GM19238 (cell line): ENCODE measurements around the gene SYNGR2.

Experiments used
- DNase-seq: peaks from one replicate; pipeline ENCODE4 v3.0.0; 2011; ENCODE audit warnings: low spot score; ENCODE audit not compliant: insufficient read length

The SYNGR2 gene

DNA sequence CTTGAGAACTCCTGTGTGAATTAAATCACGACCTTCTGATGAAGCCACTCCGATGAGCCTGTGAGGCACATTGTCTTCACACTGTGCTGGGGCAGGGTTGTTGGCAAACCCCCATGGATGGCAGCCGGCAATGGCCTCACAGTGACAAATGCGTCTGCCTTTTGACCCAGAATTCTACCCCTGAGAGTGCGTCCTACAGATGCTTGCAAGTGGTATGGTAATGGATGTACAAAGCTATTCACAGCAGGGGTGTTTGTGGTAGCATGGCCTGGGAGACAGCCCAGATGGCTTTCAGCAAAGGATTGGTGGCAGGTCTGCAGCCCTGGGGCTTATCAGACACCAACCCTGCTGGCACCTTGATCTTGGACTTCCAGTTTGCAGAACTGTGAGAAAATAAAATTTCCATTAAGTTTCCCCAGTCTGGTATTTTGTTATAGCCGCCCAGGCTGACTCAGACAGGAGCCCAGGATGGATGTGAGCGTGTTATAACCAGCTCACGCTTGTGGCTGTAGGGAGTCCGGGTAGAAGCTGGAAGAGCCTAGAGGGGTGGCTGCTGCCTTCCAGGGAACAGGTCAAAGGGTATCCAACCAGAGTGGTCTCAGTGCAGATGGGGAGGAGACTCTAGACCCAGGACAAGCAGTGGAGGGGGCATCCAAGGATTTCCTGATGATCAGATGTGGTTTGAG lies 28.9 kb downstream of the SYNGR2 start:
- DNase-seq, result no peak

GRCh38 chr17:78200451-78200850 lies 32.1 kb downstream of the SYNGR2 start:
- no peak for DNase-seq

DNA sequence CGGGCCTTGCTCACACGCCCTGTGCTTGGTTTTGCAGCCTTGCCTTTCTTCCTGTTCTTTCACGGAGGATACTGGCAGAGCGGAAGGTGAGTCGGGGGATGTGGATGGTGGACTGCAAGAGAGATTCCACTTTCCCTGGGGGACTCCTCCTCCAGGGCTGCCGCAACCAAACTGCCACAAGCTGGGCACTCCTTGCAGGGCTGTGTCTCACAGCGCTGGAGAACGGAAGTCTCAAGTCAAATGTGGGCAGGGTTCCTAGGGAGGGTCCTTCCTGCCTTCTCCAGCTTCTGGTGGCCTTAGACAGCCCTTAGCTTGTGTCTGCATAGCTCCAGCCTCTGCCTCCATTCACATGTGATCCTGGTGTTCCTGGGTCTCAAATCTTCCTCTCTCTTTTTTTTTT lies 34.3 kb downstream of the SYNGR2 start:
- DNase-seq, result no peak

DNA sequence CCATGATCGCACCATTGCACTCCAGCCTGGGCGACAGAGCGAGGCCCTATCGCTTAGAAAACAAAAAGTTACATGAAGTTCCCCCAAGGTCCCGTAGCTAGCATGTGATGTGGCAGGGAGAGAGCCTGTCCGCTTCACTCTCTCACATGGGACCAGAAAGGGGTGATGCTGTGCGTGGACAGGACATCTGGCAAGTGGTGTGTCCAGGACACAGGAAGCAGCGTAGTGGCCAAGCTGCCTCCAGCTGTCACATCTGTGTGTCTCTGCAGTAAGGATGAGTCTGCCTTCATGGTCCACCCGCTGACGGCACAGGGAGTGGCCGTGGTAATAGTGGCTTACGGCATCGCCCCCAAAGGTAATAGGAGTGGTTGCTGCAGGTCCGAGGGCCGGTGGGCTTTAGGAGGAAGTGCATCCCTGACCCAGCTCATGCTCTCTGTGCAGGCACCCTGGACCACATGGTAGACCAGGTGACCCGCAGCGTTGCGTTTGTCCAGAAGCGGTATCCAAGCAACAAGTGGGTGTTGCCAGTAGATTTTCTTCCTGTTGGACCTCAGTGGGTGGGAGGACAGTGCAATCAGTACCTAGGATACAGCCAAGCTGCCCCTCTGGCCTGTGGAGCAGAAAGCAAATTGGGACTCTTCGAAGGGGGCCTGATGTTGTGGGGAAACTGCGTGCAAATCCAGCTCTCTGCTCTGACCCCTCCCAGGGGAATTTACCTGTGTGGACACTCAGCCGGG lies 36.2 kb downstream of the SYNGR2 start:
- DNase-seq, result no peak

DNA sequence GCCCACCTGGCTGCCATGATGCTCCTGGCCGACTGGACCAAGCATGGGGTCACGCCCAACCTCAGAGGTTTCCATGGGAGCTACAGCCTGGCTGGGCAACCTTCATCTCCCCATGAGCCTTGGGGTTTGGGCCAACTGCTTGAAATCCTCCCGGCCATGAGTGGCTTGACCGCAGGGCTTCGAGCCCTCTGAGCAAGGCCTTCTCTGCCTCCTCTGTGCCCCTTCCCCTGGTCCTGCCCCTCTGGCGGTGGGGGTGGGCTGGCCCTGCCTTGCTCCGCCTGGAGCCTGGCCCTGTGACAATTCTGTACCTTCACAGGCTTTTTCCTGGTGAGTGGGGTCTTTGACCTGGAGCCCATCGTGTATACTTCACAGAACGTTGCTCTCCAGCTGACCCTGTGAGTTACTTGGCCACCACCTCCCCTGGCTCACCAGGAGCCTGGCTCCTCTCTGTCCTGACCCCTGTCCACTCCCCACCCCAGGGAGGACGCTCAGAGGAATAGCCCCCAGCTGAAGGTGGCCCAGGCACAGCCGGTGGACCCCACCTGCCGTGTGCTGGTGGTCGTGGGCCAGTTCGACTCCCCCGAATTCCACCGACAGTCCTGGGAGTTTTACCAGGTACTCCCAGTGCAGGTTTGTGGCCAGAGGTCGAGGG lies 36.9 kb downstream of the SYNGR2 start:
- DNase-seq, result no peak

DNA sequence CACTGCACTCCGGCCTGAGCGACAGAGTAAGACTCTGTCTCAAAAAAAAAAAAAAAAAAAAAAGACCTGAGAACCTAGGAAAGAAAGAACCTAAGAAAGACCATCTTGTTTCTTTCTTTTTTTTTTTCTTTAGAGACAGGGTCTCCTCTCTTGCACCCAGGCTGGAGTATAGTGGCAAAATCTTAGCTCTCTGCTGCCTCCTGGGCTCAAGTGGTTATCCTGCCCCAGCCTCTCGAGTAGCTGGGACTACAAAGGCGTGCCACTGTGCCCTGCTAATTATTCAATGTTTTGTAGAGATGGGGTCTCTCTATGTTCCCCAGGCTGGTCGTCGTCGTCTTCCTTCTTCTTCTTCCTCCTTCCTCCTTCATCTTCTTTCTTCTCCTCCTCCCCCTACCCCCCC lies 37.9 kb downstream of the SYNGR2 start:
- DNase-seq, result no peak

DNA sequence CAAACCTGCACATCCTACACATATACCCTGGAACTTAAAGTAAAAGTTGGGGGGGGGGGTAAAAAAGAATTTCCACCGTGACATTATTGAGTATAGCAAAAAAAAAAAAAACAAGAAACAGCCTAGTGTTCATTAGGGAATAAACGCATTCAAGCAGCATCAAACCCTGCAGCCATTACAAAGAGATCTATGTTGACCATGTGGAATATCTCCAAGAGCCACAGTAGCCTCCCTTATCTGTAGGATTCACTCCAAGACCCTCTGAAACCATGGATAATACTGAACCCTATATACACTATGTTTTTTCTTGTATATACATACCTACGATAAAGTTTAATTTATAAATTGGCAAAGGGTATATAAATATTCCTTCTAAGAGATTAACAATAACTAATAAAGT lies 40.1 kb downstream of the SYNGR2 start:
- DNase-seq, result no peak

DNA sequence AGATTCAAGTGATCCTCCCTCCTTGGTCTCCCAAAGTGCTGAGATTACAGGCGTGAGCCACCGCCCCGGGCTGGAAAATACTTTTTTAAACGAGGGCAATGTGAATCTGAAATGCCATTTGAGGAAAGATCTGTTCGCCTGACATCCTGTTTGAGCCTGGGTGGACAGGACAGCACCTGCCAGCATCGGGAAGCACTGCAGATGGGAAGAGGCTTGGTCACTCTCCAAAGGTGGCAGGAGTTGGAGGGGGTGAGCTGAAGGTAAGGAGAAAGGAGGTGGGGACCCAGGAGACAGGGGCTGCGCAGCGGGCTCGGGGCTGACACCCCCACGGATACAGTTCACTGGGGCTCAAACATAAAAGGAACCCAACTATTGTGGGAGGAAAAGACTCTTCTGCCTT lies 41.7 kb downstream of the SYNGR2 start:
- no peak for DNase-seq

DNA sequence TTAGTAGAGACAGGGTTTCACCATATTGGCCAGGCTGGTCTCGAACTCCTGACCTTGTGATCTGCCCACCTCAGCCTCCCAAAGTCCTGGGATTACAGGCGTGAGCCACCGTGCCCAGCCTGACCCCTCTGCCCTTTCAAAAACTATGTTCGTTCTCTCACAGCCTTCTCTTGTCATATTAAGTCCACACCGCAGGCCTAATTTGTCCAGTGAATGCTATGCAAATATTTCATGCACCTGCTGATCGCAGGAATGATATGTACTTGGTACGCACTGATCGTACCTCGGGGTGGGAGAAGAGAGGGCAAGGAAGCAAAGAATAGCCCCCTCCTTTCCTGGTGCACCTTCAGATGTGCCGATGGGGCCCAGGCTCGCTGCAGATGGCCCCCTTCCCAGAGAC lies 42.7 kb downstream of the SYNGR2 start:
- no peak for DNase-seq

DNA sequence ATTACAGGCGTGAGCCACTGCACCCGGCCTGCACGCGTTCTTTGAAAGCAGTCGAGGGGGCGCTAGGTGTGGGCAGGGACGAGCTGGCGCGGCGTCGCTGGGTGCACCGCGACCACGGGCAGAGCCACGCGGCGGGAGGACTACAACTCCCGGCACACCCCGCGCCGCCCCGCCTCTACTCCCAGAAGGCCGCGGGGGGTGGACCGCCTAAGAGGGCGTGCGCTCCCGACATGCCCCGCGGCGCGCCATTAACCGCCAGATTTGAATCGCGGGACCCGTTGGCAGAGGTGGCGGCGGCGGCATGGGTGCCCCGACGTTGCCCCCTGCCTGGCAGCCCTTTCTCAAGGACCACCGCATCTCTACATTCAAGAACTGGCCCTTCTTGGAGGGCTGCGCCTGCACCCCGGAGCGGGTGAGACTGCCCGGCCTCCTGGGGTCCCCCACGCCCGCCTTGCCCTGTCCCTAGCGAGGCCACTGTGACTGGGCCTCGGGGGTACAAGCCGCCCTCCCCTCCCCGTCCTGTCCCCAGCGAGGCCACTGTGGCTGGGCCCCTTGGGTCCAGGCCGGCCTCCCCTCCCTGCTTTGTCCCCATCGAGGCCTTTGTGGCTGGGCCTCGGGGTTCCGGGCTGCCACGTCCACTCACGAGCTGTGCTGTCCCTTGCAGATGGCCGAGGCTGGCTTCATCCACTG lies 45.8 kb downstream of the SYNGR2 start, which contains the start of gene BIRC5:
Gene BIRC5, plus strand, starts transcription at position 238 of the 690 bp plus-strand sequence. Its CDS starts 64 bp downstream, at position 302.
- peak; percentile 96 for DNase-seq

DNA sequence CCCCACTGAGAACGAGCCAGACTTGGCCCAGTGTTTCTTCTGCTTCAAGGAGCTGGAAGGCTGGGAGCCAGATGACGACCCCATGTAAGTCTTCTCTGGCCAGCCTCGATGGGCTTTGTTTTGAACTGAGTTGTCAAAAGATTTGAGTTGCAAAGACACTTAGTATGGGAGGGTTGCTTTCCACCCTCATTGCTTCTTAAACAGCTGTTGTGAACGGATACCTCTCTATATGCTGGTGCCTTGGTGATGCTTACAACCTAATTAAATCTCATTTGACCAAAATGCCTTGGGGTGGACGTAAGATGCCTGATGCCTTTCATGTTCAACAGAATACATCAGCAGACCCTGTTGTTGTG lies 46.3 kb downstream of the SYNGR2 start:
- no peak for DNase-seq

GRCh38 chr17:78219396-78220150 lies 51.2 kb downstream of the SYNGR2 start:
- DNase-seq, result no peak
